ENCODE results near the gene FOXL3.

FOXL3 gene

GRCh38 chr7:290554-291372 lies 793 bp downstream of the FOXL3 start:
- TF ChIP-seq YY1 (IDR thresholded peaks at IDR 0.05; ENCODE audit: low read depth) (no peak), ZBTB7A (IDR thresholded peaks at IDR 0.05; ENCODE audit: low read depth) (no peak), TCF12 (IDR thresholded peaks at IDR 0.05; ENCODE audit: low read depth) (no peak), MAX (IDR thresholded peaks at IDR 0.05) (no peak), REST (IDR thresholded peaks at IDR 0.05; ENCODE audit: low read depth) (no peak), EP300 (IDR thresholded peaks at IDR 0.05; ENCODE audit: borderline replicate concordance) (no peak), TEAD4 (IDR thresholded peaks at IDR 0.05) (no peak), EGR1 (IDR thresholded peaks at IDR 0.05) (no peak), RAD21 (IDR thresholded peaks at IDR 0.05; ENCODE audit: low read depth) (no peak)
- TF ChIP-seq, protein P1, sequence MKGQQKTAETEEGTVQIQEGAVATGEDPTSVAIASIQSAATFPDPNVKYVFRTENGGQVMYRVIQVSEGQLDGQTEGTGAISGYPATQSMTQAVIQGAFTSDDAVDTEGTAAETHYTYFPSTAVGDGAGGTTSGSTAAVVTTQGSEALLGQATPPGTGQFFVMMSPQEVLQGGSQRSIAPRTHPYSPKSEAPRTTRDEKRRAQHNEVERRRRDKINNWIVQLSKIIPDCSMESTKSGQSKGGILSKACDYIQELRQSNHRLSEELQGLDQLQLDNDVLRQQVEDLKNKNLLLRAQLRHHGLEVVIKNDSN (IDR thresholded peaks at IDR 0.05) = no peak

GRCh38 chr7:291373-292092 lies 1.6 kb downstream of the FOXL3 start:
- TF ChIP-seq NFIC (IDR thresholded peaks at IDR 0.05) (no peak), TCF12 (IDR thresholded peaks at IDR 0.05; ENCODE audit: low read depth) (no peak), EGR1 (IDR thresholded peaks at IDR 0.05) (no peak), YY1 (IDR thresholded peaks at IDR 0.05; ENCODE audit: low read depth) (no peak), RAD21 (IDR thresholded peaks at IDR 0.05; ENCODE audit: low read depth) (no peak), TAF1 (IDR thresholded peaks at IDR 0.05; ENCODE audit: low read depth) (no peak), MAX (IDR thresholded peaks at IDR 0.05) (no peak), TEAD4 (IDR thresholded peaks at IDR 0.05) (no peak), REST (IDR thresholded peaks at IDR 0.05; ENCODE audit: low read depth) (no peak), EP300 (IDR thresholded peaks at IDR 0.05; ENCODE audit: borderline replicate concordance) (no peak), CREB1 (IDR thresholded peaks at IDR 0.05; ENCODE audit: low read depth) (no peak), ZBTB7A (IDR thresholded peaks at IDR 0.05; ENCODE audit: low read depth) (no peak), CEBPB (IDR thresholded peaks at IDR 0.05) (no peak)
- TF ChIP-seq, protein P1 (IDR thresholded peaks at IDR 0.05) = no peak

DNA sequence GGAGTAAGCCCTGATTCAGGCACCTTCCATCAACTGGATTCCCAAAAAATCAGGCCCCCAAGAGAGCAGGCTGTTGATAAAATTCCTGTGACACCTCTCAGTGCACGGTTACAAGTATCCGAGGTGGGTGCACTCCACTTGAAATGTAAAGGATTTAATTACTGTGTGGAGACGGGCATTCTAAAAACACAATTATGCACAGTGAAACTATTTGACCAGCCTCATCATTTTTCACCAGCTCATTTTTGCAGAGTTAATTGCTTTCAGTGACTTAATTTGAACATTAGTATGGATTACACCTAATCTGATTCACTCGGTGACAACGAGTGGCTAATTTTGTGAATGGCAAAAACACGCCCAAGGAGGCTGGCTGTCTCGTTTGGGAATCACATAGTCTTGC lies 2.3 kb downstream of the FOXL3 start:
- TF ChIP-seq REST (IDR thresholded peaks at IDR 0.05; ENCODE audit: low read depth) (no peak), ZBTB7A (IDR thresholded peaks at IDR 0.05; ENCODE audit: low read depth) (no peak)

- TF ChIP-seq, protein P1 (IDR thresholded peaks at IDR 0.05) = no peak
- no peak for TF ChIP-seq CEBPB (IDR thresholded peaks at IDR 0.05)
- no peak for TF ChIP-seq FOXM1 (IDR thresholded peaks at IDR 0.05; ENCODE audit: borderline replicate concordance, low read depth)
- no peak for TF ChIP-seq EP300 (IDR thresholded peaks at IDR 0.05; ENCODE audit: borderline replicate concordance)
- TF ChIP-seq ZBTB7A (IDR thresholded peaks at IDR 0.05; ENCODE audit: low read depth) = no peak
- no peak for TF ChIP-seq REST (IDR thresholded peaks at IDR 0.05; ENCODE audit: low read depth)
- TF ChIP-seq CREB1 (IDR thresholded peaks at IDR 0.05; ENCODE audit: low read depth) = no peak
- no peak for TF ChIP-seq YY1 (IDR thresholded peaks at IDR 0.05; ENCODE audit: low read depth)
- no peak for TF ChIP-seq NFIC (IDR thresholded peaks at IDR 0.05)
- no peak for TF ChIP-seq TEAD4 (IDR thresholded peaks at IDR 0.05)
These were observed 2.9 kb downstream of the FOXL3 start for GRCh38 chr7:292826-293225.
